Calu3 (cell line): Measurements from ENCODE around the gene FAM193B. TPM values are rescaled to one million over a fixed set of nuclear protein-coding genes. Genes with fewer than 3 reads are reported as not detected.
A peak's percentile ranks its signal among the peaks of the same experiment; 100 is the strongest.

ENCODE experiments used
- Bru-seq: library from RNA; stranded (reverse); fragments of 400-500 nt; gene quantifications from one replicate; lab custom pipeline; 2021; lab: Mats Ljungman, UMichigan
- BruChase-seq, 2 experiments: library from RNA; stranded (reverse); fragments of 400-500 nt; gene quantifications; one replicate each; lab custom pipeline; 2021; lab: Mats Ljungman, UMichigan
- BruUV-seq: library from RNA; stranded (reverse); fragments of 400-500 nt; replicated peaks from 2 replicates; lab custom pipeline; 2021; lab: Mats Ljungman, UMichigan
- CTCF ChIA-PET: fragments of 300-600 bp; sonication (Branson Sonifier 250); formaldehyde crosslinking; loops from one replicate; lab custom pipeline; 2022; ENCODE audit warnings: antibody characterized with exemption; lab: Charles Lee
- DNase-seq: peaks from one replicate; pipeline ENCODE4 v3.0.0; 2022
- H3K27ac Mint-ChIP-seq: one replicate; pipeline ENCODE4 v1.8.0; 2022; ENCODE audit warnings: mixed read lengths; ENCODE audit not compliant: unreplicated experiment
- H3K27me3 Mint-ChIP-seq: one replicate; pipeline ENCODE4 v1.8.0; 2022; ENCODE audit warnings: mixed read lengths; ENCODE audit not compliant: unreplicated experiment
- H3K36me3 Mint-ChIP-seq: one replicate; pipeline ENCODE4 v1.8.0; 2022; ENCODE audit warnings: mild to moderate bottlenecking, moderate library complexity, mixed read lengths; ENCODE audit not compliant: insufficient read depth, unreplicated experiment
- H3K4me1 Mint-ChIP-seq: one replicate; pipeline ENCODE4 v1.8.0; 2022; ENCODE audit warnings: mild to moderate bottlenecking, low read depth, mixed read lengths; ENCODE audit not compliant: unreplicated experiment
- H3K4me3 Mint-ChIP-seq: one replicate; pipeline ENCODE4 v1.8.0; 2022; ENCODE audit warnings: mild to moderate bottlenecking, low read depth, moderate library complexity, mixed read lengths; ENCODE audit not compliant: unreplicated experiment
- H3K9me3 Mint-ChIP-seq: one replicate; pipeline ENCODE4 v1.8.0; 2022; ENCODE audit warnings: low read depth, mixed read lengths; ENCODE audit not compliant: unreplicated experiment
- CTCF ChIP-seq: fragments of 200-600 bp; IDR thresholded peaks from one replicate; pipeline ENCODE4 v1.8.0; 2022; ENCODE audit warnings: antibody characterized with exemption; ENCODE audit not compliant: unreplicated experiment
- intact Hi-C: fragments of 100-400 bp; cut with micrococcal nuclease; formaldehyde crosslinking; loops from one replicate; pipeline ENCODE4 v1.10.0; 2022; ENCODE audit not compliant: unreplicated experiment
- long read RNA-seq: library from polyadenylated mRNA; stranded (forward); transcript quantifications from one replicate; pipeline ENCODE4 v2.0.0, GENCODE V29; 2022
- total RNA-seq: library from RNA; stranded (reverse); gene quantifications from 2 replicates; pipeline ENCODE4 v1.2.3, GENCODE V29; 2022

FAM193B gene
- total RNA-seq (92.0 and 97.0 TPM in 2 replicates), Bru-seq, nascent RNA (percentile 81 among the genes with signal in this experiment), BruChase-seq, experiment 1, labeled RNA remaining after a 6-hour chase (percentile 76 among the genes with signal in this experiment), BruChase-seq, experiment 2, labeled RNA remaining after a 2-hour chase (percentile 81 among the genes with signal in this experiment)
- long read RNA-seq, partial matches to known transcripts, result 4 of 30 reads
- long read RNA-seq, other reads (novel, unspliced or antisense), result 24 of 30 reads

DNA sequence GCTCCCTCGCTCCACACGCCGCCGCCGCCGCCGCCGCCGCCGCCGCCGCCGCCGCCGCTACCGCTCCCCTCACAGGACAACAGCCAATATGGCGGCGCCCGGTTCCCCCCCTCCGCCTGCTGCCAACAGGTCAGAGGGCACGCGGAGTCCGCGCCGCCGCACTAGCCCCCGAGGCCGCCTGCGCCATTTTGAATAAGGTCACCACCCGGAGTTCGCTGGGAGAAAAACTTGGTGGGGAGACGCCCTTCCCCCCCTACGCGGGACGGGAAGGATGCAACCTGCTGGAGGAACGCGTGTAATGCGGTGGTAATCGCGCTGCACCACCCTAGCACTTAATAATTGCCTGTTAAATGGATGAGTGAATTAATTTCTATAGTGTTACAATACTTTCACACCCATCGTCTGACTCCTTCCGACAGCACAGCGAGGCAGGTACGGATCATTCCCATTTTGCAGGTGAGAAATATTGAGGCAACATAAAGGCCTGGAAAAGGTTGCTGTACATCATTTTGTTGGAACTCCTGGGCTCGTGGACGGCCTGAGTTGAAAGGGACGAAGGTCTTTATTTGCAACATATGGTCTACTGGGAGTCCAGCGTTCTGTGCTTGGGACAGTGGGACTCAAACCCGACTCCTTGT lies at the start of gene FAM193B:
Gene FAM193B (minus strand): TSS at position 90 of the 638 bp plus-strand sequence. CDS start 105 bp downstream, outside the sequence.
- H3K27me3 Mint-ChIP-seq, result no peaks in the 10 kb centered on the region
- no peaks in the 10 kb centered on the region for H3K9me3 Mint-ChIP-seq
- peaks cover 25% of the 10 kb centered on the region for H3K4me1 Mint-ChIP-seq
- H3K4me3 Mint-ChIP-seq, result peak within 1 kb of the TSS; percentile 88
- peak within 1 kb of the TSS; percentile 35 for H3K27ac Mint-ChIP-seq
- CTCF ChIA-PET, result no interaction called here
- intact Hi-C loops, result loop anchor here (5.0 kb wide), 1 partner anchor 38 kb away; the partner anchor contains the start of gene TMED9
- no peak for TF ChIP-seq CTCF
- peaks cover 30% of the 10 kb centered on the region for H3K36me3 Mint-ChIP-seq
- DNase-seq, result peak; percentile 98
- BruUV-seq, result TSS peak; percentile 30

GRCh38 chr5:177604116-177604521 lies 49.8 kb upstream of the FAM193B start:
- Mint-ChIP-seq H3K27me3 (no peaks in the 10 kb centered on the region), H3K36me3 (peaks cover 44% of the 10 kb centered on the region), H3K27ac (peak overlapping the region; percentile 50), H3K9me3 (no peaks in the 10 kb centered on the region), H3K4me3 (peak overlapping the region; percentile 57), H3K4me1 (peaks cover 18% of the 10 kb centered on the region)
- intact Hi-C loops, result no loop called here
- peak; percentile 70 for DNase-seq
- TF ChIP-seq CTCF, result no peak
- CTCF ChIA-PET, result no interaction called here
- BruUV-seq, result no TSS peak

DNA sequence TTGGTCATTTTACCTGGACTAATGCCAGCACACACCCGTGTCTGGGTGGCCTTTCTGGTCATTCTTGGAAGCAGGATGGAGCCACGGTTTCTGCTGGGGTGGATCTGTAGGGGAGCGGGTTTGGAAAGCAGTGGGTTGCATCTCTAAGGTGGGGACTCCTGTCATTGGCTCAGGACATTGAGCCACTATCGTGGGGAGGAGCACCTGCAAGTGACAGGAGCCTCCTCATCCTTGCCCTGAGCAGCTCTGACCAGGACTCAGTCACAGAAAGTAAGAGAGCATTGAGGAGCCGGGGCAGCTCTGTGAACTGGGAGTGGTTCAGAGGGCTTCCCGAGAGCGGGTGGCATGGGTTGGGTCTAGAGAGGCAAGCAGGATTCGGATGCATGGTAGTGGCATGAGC lies 49.3 kb upstream of the FAM193B start:
- H3K4me3 Mint-ChIP-seq, result peak overlapping the region; percentile 57
- no peak for TF ChIP-seq CTCF
- DNase-seq, result no peak
- CTCF ChIA-PET, result no interaction called here
- H3K27ac Mint-ChIP-seq, result peak overlapping the region; percentile 50
- no peaks in the 10 kb centered on the region for H3K9me3 Mint-ChIP-seq
- no peaks in the 10 kb centered on the region for H3K27me3 Mint-ChIP-seq
- intact Hi-C loops, result no loop called here
- no TSS peak for BruUV-seq
- peaks cover 45% of the 10 kb centered on the region for H3K36me3 Mint-ChIP-seq
- peaks cover 21% of the 10 kb centered on the region for H3K4me1 Mint-ChIP-seq

DNA sequence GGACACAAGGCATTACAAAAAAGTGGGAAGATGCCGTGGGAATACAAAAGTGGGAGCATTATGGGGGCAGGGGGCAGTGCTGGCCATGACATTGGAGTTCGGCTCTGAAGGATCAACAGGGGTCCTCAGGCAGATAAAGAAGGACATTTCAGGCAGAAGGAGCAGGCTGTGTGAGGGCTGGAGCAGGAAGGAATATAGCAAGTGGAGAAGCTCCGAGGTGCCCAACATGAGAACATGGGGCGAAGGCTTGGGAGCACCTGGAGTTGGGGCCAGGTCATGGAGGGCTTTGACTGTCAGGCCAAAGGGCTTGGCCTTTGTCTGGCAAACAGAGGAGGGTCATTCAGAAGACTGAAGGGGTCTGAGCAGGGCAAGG lies 48.1 kb upstream of the FAM193B start:
- Mint-ChIP-seq H3K4me3 (no peak overlapping the region), H3K4me1 (peaks cover 27% of the 10 kb centered on the region)
- intact Hi-C loops, result no loop called here

More for the DNA sequence above, 48.1 kb upstream of the FAM193B start:
- CTCF ChIA-PET, result no interaction called here
- TF ChIP-seq CTCF, result no peak
- no peak for DNase-seq
- H3K36me3 Mint-ChIP-seq, result peaks cover 45% of the 10 kb centered on the region
- BruUV-seq, result no TSS peak
- no peak overlapping the region for H3K27ac Mint-ChIP-seq
- H3K27me3 Mint-ChIP-seq, result no peaks in the 10 kb centered on the region
- no peaks in the 10 kb centered on the region for H3K9me3 Mint-ChIP-seq
